Endothelial cell of umbilical vein (primary cell): ENCODE data around the gene TPO. TPM values are rescaled to one million over a fixed set of nuclear protein-coding genes. Genes with fewer than 3 reads are reported as not detected.

Experiments used
- BruUV-seq: library from RNA; stranded (reverse); fragments of 400-500 nt; replicated peaks from 2 replicates; lab custom pipeline; 2021; lab: Mats Ljungman, UMichigan
- CTCF ChIA-PET: fragments of 300-600, 350-600 bp; sonication (Branson Sonifier 250); formaldehyde crosslinking; loops from one replicate; lab custom pipeline; 2021; ENCODE audit warnings: antibody characterized with exemption, inconsistent platforms; lab: Charles Lee
- POLR2A ChIA-PET: fragments of 300-600, 350-600 bp; sonication (Branson Sonifier 250); formaldehyde crosslinking; loops from one replicate; lab custom pipeline; 2021; ENCODE audit warnings: antibody characterized with exemption, inconsistent platforms; lab: Charles Lee
- DNase-seq: peaks from one replicate; pipeline ENCODE4 v3.0.0-alpha.2; 2011; ENCODE audit warnings: low read depth, low spot score
- FAIRE-seq: peaks from 2 replicates; lab custom pipeline; 2011; peaks lifted over from hg19 to GRCh38; lab: Jason Lieb, UNC
- H2AFZ ChIP-seq: 2 replicates; pipeline ENCODE4 v1.6.0; 2012; ENCODE audit warnings: low read depth, low read length, control low read depth, inconsistent platforms
- H3K27ac ChIP-seq: 2 replicates; pipeline ENCODE4 v1.5.1; 2011; ENCODE audit warnings: low read depth, mild to moderate bottlenecking, control low read depth, low read length, moderate library complexity; ENCODE audit not compliant: insufficient read depth
- H3K27me3 ChIP-seq, 2 experiments: 2 replicates each; pipeline versions ENCODE4 v1.6.0 to v1.6.1; 2011; ENCODE audit warnings: low read length in 2 of 2, mixed read lengths in 1 of 2; ENCODE audit not compliant: control insufficient read depth in 2 of 2, insufficient read depth in 2 of 2
- H3K36me3 ChIP-seq, 2 experiments: 2 replicates in 1 of 2; 3 replicates in 1 of 2; pipeline ENCODE4 v1.5.1; 2011; ENCODE audit warnings: low read length in 2 of 2, mild to moderate bottlenecking in 1 of 2, moderate library complexity in 1 of 2; ENCODE audit not compliant: control insufficient read depth in 2 of 2, insufficient read depth in 2 of 2; ENCODE audit errors: extremely low read depth in 1 of 2
- H3K4me1 ChIP-seq: 3 replicates; pipeline ENCODE4 v1.5.1; 2011; ENCODE audit warnings: mild to moderate bottlenecking, low read length; ENCODE audit not compliant: control insufficient read depth, insufficient read depth; ENCODE audit errors: extremely low read depth
- H3K4me2 ChIP-seq: 2 replicates; pipeline ENCODE4 v1.6.1; 2011; ENCODE audit warnings: low read length, control low read depth, mixed read lengths; ENCODE audit not compliant: insufficient read depth
- H3K4me3 ChIP-seq, 3 experiments: fragments of 200-600 bp in 1 of 3; sonication (generic), shearing (Covaris generic) in 1 of 3; replicated peaks in 1 of 3; 2 replicates each; pipeline ENCODE4 v1.5.1; 2011 to 2016; ENCODE audit warnings: control low read depth in 3 of 3, low read length in 3 of 3, mild to moderate bottlenecking in 2 of 3, inconsistent platforms in 1 of 3, low read depth in 1 of 3, moderate library complexity in 1 of 3; ENCODE audit not compliant: insufficient read depth in 1 of 3
- H3K79me2 ChIP-seq: 2 replicates; pipeline ENCODE4 v1.6.0; 2012; ENCODE audit warnings: low read length, inconsistent platforms; ENCODE audit not compliant: control insufficient read depth, insufficient read depth
- H3K9ac ChIP-seq: replicated peaks from 2 replicates; pipeline ENCODE3; 2011; ENCODE audit warnings: low read length, control low read depth; ENCODE audit not compliant: insufficient read depth; ENCODE audit errors: extremely low read depth
- H3K9me1 ChIP-seq: replicated peaks from 3 replicates; pipeline ENCODE4 v1.6.0; 2011; ENCODE audit warnings: mild to moderate bottlenecking, low read length; ENCODE audit not compliant: control insufficient read depth, insufficient read depth; ENCODE audit errors: extremely low read depth
- H3K9me3 ChIP-seq: replicated peaks from 2 replicates; pipeline ENCODE4 v1.5.1; 2012; ENCODE audit warnings: low read length, inconsistent platforms; ENCODE audit not compliant: control insufficient read depth, insufficient read depth
- H4K20me1 ChIP-seq: replicated peaks from 2 replicates; pipeline ENCODE3; 2011; ENCODE audit warnings: mild to moderate bottlenecking, low read length; ENCODE audit not compliant: control insufficient read depth, insufficient read depth; ENCODE audit errors: extremely low read depth
- CTCF ChIP-seq, 2 donors: IDR thresholded peaks; 1 replicate in 1 of 2; 2 replicates in 1 of 2; pipeline ENCODE4 v1.5.1; 2011; ENCODE audit warnings: low read length in 2 of 2, mild to moderate bottlenecking in 2 of 2, moderate library complexity in 2 of 2, control low read depth in 1 of 2, inconsistent platforms in 1 of 2, low read depth in 1 of 2; ENCODE audit not compliant: insufficient read depth in 1 of 2; ENCODE audit errors: extremely low read depth in 1 of 2
- EZH2 ChIP-seq: IDR thresholded peaks from 2 replicates; pipeline ENCODE4 v1.6.1; 2012; ENCODE audit warnings: borderline replicate concordance, low read depth, mild to moderate bottlenecking, moderate library complexity, low read length, inconsistent platforms; ENCODE audit not compliant: severe bottlenecking
- FOS ChIP-seq: IDR thresholded peaks from 2 replicates; pipeline ENCODE4 v1.6.1; 2011; ENCODE audit warnings: mild to moderate bottlenecking, low read length, moderate library complexity, borderline replicate concordance; ENCODE audit not compliant: insufficient read depth
- GATA2 ChIP-seq: IDR thresholded peaks from 2 replicates; pipeline ENCODE4 v1.7.0; 2011; ENCODE audit warnings: low read depth, mild to moderate bottlenecking, moderate library complexity, mixed read lengths, low read length; ENCODE audit not compliant: insufficient read length, insufficient read depth
- JUN ChIP-seq: IDR thresholded peaks from 2 replicates; pipeline ENCODE4 v1.6.1; 2011; ENCODE audit warnings: borderline replicate concordance, low read depth; ENCODE audit not compliant: insufficient read length, insufficient read depth
- POLR2A ChIP-seq: IDR thresholded peaks from 2 replicates; pipeline ENCODE4 v1.6.1; 2012; ENCODE audit warnings: low read depth, mild to moderate bottlenecking, control low read depth, low read length
- POLR2AphosphoS5 ChIP-seq: IDR thresholded peaks from 2 replicates; pipeline ENCODE4 v1.6.1; 2012; ENCODE audit warnings: low read depth, mild to moderate bottlenecking, control low read depth, low read length, moderate library complexity; ENCODE audit not compliant: insufficient read depth
- dilution Hi-C: fragments of 300-500 bp; cut with MboI; formaldehyde crosslinking; loops from one replicate; pipeline ENCODE4 v1.15.0; 2019; ENCODE audit warnings: low sequenced_read_pairs; ENCODE audit not compliant: extremely low pct_ligation_motif_present
- intact Hi-C: fragments of 100-400 bp; cut with micrococcal nuclease; formaldehyde crosslinking; loops from one replicate; pipeline ENCODE4 v1.10.0; 2022
- polyA plus RNA-seq, 4 experiments: library from polyadenylated mRNA; depleted of rRNA in 3 of 4; stranded (reverse) in 3 of 4; unstranded in 1 of 4; fragments of >200 nt; gene quantifications; 2 replicates each; pipeline versions ENCODE4 v1.2.1 to v1.2.3, GENCODE V29; 2011 to 2012; ENCODE audit warnings: missing spikeins in 1 of 4
- total RNA-seq: library from RNA; stranded (reverse); gene quantifications from 2 replicates; pipeline ENCODE4 v1.2.3, GENCODE V29; 2021
- TF ChIP-seq, protein P1 (sequence below): IDR thresholded peaks from 2 replicates; pipeline ENCODE4 v1.6.1; 2011; ENCODE audit not compliant: insufficient read depth, insufficient read length

Gene TPO
- total and polyA plus RNA-seq, 2 donors (not counting 3 experiments of a cell fraction or from before 2014, with no cell fraction given), result not detected

DNA sequence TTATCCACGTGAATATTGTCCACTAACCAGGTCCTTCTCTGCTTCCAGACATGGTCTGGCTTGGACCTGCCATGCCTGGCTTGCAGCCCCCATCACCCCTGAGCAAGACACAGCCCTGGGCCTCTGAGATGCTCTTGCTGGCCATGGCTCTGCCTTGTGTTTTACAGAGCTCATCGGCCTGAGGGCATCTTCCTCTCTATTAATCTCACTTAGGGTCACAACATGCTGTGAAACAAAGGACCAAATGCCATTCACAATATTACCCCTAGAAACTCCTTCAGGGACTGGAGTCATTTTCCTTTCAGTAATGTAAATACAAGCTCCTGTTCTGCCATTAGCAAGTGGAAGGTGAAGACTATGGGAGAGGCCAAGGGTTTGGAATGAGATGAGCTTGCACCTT is 6.8 kb upstream of the TPO start:
- ChIA-PET POLR2A (no interaction called here), CTCF (no interaction called here)
- H3K4me1 ChIP-seq, result no peaks in the 10 kb centered on the region
- intact Hi-C loops (no loop called here), dilution Hi-C loops (no loop called here)
- no peaks in the 10 kb centered on the region for H3K27me3 ChIP-seq
- no peak overlapping the region for H3K9ac ChIP-seq
- H3K4me3 ChIP-seq, result no peak overlapping the region
- H3K9me3 ChIP-seq, result no peaks in the 10 kb centered on the region
- no peak overlapping the region for H3K4me2 ChIP-seq
- no peak overlapping the region for H2AFZ ChIP-seq
- DNase-seq, result no peak
- no peak for TF ChIP-seq CTCF (IDR thresholded peaks at IDR 0.05; ENCODE audit: extremely low read depth in 1 of 2, insufficient read depth in 1 of 2, low read depth in 1 of 2, low read length in 2 of 2)
- no peaks in the 10 kb centered on the region for H3K36me3 ChIP-seq
- no TSS peak for BruUV-seq
- no peaks in the 10 kb centered on the region for H3K79me2 ChIP-seq
- no peak for FAIRE-seq
- H4K20me1 ChIP-seq, result no peaks in the 10 kb centered on the region
- no peak overlapping the region for H3K27ac ChIP-seq
- no peaks in the 10 kb centered on the region for H3K9me1 ChIP-seq

DNA sequence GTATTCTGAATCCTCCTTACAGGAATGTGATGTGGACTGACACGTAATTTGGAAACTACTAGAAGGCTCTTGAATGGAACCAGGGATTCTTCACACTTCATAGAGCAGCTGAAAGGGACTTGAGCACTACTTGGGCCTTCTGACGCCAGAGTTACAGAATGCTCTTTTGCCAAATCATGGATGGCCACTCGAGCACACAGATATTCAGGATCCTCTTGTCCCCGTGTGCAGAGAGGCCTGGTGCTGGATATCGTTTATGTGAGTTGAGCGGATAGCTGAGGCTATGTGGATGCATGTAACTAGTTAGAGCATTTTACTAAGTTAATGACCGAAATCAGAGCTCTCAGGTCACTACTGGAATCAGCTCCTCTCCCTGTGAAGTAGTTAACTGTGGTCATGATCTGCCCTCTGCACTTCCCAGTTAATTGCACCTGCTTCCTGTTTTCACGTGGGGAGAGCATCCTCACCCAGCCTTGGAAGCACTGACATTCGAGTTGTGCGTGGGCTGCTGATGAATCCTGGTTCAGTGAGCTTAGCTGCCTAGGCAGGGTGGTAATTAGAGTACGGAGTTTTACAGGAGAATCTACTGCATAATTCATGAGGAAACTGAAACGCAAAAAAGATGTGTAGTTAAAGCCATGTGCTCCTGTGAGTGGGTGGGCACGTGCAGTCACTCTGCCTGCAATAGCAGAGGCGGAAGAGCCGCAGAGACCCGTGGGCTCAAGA is 5.2 kb upstream of the TPO start:
- POLR2A ChIA-PET, result no interaction called here
- CTCF ChIA-PET, result no interaction called here
- TF ChIP-seq EZH2, result no peak
- no peak for TF ChIP-seq GATA2
- TF ChIP-seq POLR2AphosphoS5, result no peak
- TF ChIP-seq, protein P1, sequence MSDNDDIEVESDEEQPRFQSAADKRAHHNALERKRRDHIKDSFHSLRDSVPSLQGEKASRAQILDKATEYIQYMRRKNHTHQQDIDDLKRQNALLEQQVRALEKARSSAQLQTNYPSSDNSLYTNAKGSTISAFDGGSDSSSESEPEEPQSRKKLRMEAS, result no peak
- no peak for TF ChIP-seq FOS
- no peak for TF ChIP-seq CTCF (IDR thresholded peaks at IDR 0.05; ENCODE audit: extremely low read depth in 1 of 2, insufficient read depth in 1 of 2, low read depth in 1 of 2, low read length in 2 of 2)
- no peak for TF ChIP-seq JUN
- no peak for TF ChIP-seq POLR2A
- dilution Hi-C loops, result no loop called here
- no TSS peak for BruUV-seq
- Histone ChIP-seq H3K4me2 (no peak overlapping the region), H3K4me1 (no peaks in the 10 kb centered on the region), H3K9me1 (no peaks in the 10 kb centered on the region), H3K4me3 (no peak overlapping the region), H3K9me3 (no peaks in the 10 kb centered on the region), H3K27me3 (no peaks in the 10 kb centered on the region), H3K36me3 (no peaks in the 10 kb centered on the region), H3K79me2 (no peaks in the 10 kb centered on the region), H4K20me1 (no peaks in the 10 kb centered on the region), H3K27ac (no peak overlapping the region), H2AFZ (no peak overlapping the region), H3K9ac (no peak overlapping the region)
- FAIRE-seq, result no peak
- no peak for DNase-seq
- intact Hi-C loops, result no loop called here
